HEK293 (cell line): ENCODE data around the gene TEAD1.

Experiments used
- CTCF ChIA-PET: fragments of 350-600 bp; formaldehyde crosslinking; extraction: SDS; loops from one replicate; lab custom pipeline; 2021; ENCODE audit warnings: antibody characterized with exemption; lab: Yijun Ruan, JAX
- POLR2A ChIA-PET: fragments of 300-600 bp; formaldehyde crosslinking; extraction: SDS; loops from one replicate; lab custom pipeline; 2020; ENCODE audit warnings: antibody characterized with exemption, inconsistent platforms; lab: Yijun Ruan, JAX
- H3K27ac ChIP-seq: fragments of 200-500 bp; sonication (Bioruptor generic); 2 replicates; pipeline ENCODE4 v1.5.1; 2014; ENCODE audit warnings: low read depth, low read length, control low read depth, inconsistent platforms; ENCODE audit errors: extremely low read depth
- H3K36me3 ChIP-seq, 2 experiments: fragments of 200-500 bp in 1 of 2; sonication (Bioruptor generic) in 1 of 2; 1 replicate in 1 of 2; 2 replicates in 1 of 2; pipeline ENCODE4 v1.5.1; 2014 to 2017; ENCODE audit warnings: inconsistent platforms in 2 of 2, low read length in 2 of 2; ENCODE audit not compliant: control insufficient read depth in 2 of 2, insufficient read depth in 1 of 2
- H3K4me1 ChIP-seq: fragments of 200-500 bp; sonication (Bioruptor generic); 2 replicates; pipeline ENCODE4 v1.5.1; 2014; ENCODE audit warnings: mild to moderate bottlenecking, low read length, inconsistent platforms; ENCODE audit not compliant: control insufficient read depth, insufficient read depth
- H3K4me3 ChIP-seq: 2 replicates; pipeline ENCODE4 v1.5.1; 2011; ENCODE audit warnings: low read depth, mild to moderate bottlenecking, control low read depth, low read length, moderate library complexity
- H3K9me3 ChIP-seq: fragments of 200-500 bp; sonication (Bioruptor generic); 2 replicates; pipeline ENCODE4 v1.5.1; 2014; ENCODE audit warnings: low read depth, low read length, inconsistent platforms; ENCODE audit not compliant: control insufficient read depth, insufficient read depth
- KLF16 ChIP-seq: fragments of 450-650 bp; formaldehyde crosslinking; IDR thresholded peaks from 2 replicates; pipeline ENCODE4 v1.5.1; 2017; ENCODE audit warnings: missing biosample characterization, missing genetic modification characterization
- PRDM1 ChIP-seq: fragments of 450-650 bp; formaldehyde crosslinking; IDR thresholded peaks from 2 replicates; pipeline ENCODE4; 2016; ENCODE audit warnings: missing biosample characterization, missing genetic modification characterization
- SCRT1 ChIP-seq: fragments of 450-650 bp; formaldehyde crosslinking; IDR thresholded peaks from 2 replicates; pipeline ENCODE4 v1.5.1; 2016; ENCODE audit warnings: missing biosample characterization, missing genetic modification characterization, borderline replicate concordance
- WT1 ChIP-seq: fragments of 450-650 bp; formaldehyde crosslinking; IDR thresholded peaks from 2 replicates; pipeline ENCODE4 v1.5.1; 2016; ENCODE audit warnings: missing biosample characterization, missing genetic modification characterization
- ZEB2 ChIP-seq: fragments of 450-650 bp; formaldehyde crosslinking; IDR thresholded peaks from 2 replicates; pipeline ENCODE4 v1.5.1; 2016; ENCODE audit warnings: missing biosample characterization, missing genetic modification characterization
- ZNF24 ChIP-seq: fragments of 450-650 bp; formaldehyde crosslinking; IDR thresholded peaks from 2 replicates; pipeline ENCODE4 v1.5.1; 2016; ENCODE audit warnings: missing biosample characterization, missing genetic modification characterization
- ZNF311 ChIP-seq: fragments of 450-650 bp; formaldehyde crosslinking; IDR thresholded peaks from 2 replicates; pipeline ENCODE4 v1.5.1; 2017; ENCODE audit warnings: missing biosample characterization, missing genetic modification characterization, borderline replicate concordance
- ZNF354C ChIP-seq: fragments of 450-650 bp; formaldehyde crosslinking; IDR thresholded peaks from 2 replicates; pipeline ENCODE4 v1.5.1; 2016; ENCODE audit warnings: missing biosample characterization, missing genetic modification characterization, low read depth, borderline replicate concordance
- ZNF394 ChIP-seq: fragments of 450-650 bp; formaldehyde crosslinking; IDR thresholded peaks from 2 replicates; pipeline ENCODE4 v1.5.1; 2016; ENCODE audit warnings: missing biosample characterization, missing genetic modification characterization, mild to moderate bottlenecking, moderate library complexity, borderline replicate concordance
- ZNF610 ChIP-seq: fragments of 450-650 bp; formaldehyde crosslinking; IDR thresholded peaks from 2 replicates; pipeline ENCODE4 v1.5.1; 2016; ENCODE audit warnings: missing biosample characterization, missing genetic modification characterization, borderline replicate concordance
- ZNF626 ChIP-seq: fragments of 450-650 bp; sonication (Bioruptor Pico); formaldehyde crosslinking; IDR thresholded peaks from 2 replicates; pipeline ENCODE4 v1.5.1; 2018; ENCODE audit warnings: missing biosample characterization, missing genetic modification characterization, inconsistent platforms
- TF ChIP-seq, protein P1 (sequence below): fragments of 450-650 bp; formaldehyde crosslinking; IDR thresholded peaks from 2 replicates; pipeline ENCODE4 v1.5.1; 2016; ENCODE audit warnings: missing biosample characterization, missing genetic modification characterization
- TF ChIP-seq, protein P2 (sequence below): fragments of 450-650 bp; formaldehyde crosslinking; IDR thresholded peaks from 2 replicates; pipeline ENCODE4 v1.5.1; 2017; ENCODE audit warnings: missing biosample characterization, missing genetic modification characterization
- TF ChIP-seq, protein P3 (sequence below): fragments of 450-650 bp; formaldehyde crosslinking; conservative IDR thresholded peaks from 2 replicates; pipeline ENCODE4 v1.5.1; 2016; ENCODE audit warnings: low read depth, missing biosample characterization, missing genetic modification characterization

TEAD1 gene

DNA sequence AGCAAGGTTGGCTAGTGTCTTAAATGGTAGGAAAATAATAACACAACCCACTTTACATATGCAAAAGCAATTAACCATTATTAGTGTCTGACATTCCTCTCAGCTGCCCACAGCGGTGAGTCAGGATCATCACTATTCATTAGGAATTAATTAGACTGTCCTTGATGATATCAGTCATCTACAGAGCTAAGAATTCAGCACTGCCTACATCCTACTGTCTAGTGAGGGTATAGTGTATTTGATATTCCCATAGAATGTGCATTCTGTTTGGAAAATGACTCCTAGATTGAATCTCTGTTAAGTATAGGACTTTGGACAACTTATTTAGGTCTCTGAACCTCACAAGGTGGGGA is 82.2 kb downstream of the TEAD1 start (continued):
- TF ChIP-seq, protein P1, sequence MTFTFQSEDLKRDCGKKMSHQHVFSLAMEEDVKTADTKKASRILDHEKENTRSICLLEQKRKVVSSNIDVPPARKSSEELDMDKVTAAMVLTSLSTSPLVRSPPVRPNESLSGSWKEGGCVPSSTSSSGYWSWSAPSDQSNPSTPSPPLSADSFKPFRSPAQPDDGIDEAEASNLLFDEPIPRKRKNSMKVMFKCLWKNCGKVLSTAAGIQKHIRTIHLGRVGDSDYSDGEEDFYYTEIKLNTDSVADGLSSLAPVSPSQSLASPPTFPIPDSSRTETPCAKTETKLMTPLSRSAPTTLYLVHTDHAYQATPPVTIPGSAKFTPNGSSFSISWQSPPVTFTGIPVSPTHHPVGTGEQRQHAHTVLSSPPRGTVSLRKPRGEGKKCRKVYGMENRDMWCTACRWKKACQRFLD (tag by site-specific recombination): no peak
- no peak for TF ChIP-seq ZEB2 (tag by site-specific recombination)
- TF ChIP-seq, protein P2, sequence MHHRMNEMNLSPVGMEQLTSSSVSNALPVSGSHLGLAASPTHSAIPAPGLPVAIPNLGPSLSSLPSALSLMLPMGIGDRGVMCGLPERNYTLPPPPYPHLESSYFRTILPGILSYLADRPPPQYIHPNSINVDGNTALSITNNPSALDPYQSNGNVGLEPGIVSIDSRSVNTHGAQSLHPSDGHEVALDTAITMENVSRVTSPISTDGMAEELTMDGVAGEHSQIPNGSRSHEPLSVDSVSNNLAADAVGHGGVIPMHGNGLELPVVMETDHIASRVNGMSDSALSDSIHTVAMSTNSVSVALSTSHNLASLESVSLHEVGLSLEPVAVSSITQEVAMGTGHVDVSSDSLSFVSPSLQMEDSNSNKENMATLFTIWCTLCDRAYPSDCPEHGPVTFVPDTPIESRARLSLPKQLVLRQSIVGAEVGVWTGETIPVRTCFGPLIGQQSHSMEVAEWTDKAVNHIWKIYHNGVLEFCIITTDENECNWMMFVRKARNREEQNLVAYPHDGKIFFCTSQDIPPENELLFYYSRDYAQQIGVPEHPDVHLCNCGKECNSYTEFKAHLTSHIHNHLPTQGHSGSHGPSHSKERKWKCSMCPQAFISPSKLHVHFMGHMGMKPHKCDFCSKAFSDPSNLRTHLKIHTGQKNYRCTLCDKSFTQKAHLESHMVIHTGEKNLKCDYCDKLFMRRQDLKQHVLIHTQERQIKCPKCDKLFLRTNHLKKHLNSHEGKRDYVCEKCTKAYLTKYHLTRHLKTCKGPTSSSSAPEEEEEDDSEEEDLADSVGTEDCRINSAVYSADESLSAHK (tag by site-specific recombination): no peak
- TF ChIP-seq KLF16 (tag by site-specific recombination): no peak
- TF ChIP-seq SCRT1 (tag by site-specific recombination): no peak
- no peak for TF ChIP-seq ZNF610 (tag by site-specific recombination)
- TF ChIP-seq WT1: no peak

DNA sequence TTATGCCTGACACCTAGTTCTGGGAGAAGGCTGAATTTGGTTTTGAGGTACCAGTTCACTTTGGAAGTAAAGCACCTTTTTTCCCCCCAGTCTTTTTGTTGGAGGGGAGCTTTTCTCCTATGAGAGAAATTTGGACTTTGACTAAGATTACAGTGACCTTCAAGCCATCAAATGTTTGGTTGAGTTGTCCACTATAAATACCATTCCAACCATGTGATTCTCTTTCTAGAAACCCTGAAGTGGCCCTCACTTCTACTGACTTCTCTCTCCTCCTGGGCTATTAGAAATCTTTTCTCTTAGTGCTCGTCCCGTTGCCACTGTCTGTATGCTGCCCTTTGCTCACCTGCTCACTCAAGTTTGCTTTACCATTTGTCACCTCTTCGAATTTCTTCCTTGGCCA is 82.6 kb downstream of the TEAD1 start:
- Histone ChIP-seq H3K36me3 (no peaks in the 10 kb centered on the region), H3K4me3 (no peak overlapping the region), H3K9me3 (no peaks in the 10 kb centered on the region), H3K27ac (no peak overlapping the region), H3K4me1 (peaks cover 6% of the 10 kb centered on the region)
- ChIA-PET CTCF (no interaction called here), POLR2A (no interaction called here)
- TF ChIP-seq ZNF24 (tag by site-specific recombination) (no peak), ZNF394 (tag by site-specific recombination) (no peak)
- TF ChIP-seq, protein P3, sequence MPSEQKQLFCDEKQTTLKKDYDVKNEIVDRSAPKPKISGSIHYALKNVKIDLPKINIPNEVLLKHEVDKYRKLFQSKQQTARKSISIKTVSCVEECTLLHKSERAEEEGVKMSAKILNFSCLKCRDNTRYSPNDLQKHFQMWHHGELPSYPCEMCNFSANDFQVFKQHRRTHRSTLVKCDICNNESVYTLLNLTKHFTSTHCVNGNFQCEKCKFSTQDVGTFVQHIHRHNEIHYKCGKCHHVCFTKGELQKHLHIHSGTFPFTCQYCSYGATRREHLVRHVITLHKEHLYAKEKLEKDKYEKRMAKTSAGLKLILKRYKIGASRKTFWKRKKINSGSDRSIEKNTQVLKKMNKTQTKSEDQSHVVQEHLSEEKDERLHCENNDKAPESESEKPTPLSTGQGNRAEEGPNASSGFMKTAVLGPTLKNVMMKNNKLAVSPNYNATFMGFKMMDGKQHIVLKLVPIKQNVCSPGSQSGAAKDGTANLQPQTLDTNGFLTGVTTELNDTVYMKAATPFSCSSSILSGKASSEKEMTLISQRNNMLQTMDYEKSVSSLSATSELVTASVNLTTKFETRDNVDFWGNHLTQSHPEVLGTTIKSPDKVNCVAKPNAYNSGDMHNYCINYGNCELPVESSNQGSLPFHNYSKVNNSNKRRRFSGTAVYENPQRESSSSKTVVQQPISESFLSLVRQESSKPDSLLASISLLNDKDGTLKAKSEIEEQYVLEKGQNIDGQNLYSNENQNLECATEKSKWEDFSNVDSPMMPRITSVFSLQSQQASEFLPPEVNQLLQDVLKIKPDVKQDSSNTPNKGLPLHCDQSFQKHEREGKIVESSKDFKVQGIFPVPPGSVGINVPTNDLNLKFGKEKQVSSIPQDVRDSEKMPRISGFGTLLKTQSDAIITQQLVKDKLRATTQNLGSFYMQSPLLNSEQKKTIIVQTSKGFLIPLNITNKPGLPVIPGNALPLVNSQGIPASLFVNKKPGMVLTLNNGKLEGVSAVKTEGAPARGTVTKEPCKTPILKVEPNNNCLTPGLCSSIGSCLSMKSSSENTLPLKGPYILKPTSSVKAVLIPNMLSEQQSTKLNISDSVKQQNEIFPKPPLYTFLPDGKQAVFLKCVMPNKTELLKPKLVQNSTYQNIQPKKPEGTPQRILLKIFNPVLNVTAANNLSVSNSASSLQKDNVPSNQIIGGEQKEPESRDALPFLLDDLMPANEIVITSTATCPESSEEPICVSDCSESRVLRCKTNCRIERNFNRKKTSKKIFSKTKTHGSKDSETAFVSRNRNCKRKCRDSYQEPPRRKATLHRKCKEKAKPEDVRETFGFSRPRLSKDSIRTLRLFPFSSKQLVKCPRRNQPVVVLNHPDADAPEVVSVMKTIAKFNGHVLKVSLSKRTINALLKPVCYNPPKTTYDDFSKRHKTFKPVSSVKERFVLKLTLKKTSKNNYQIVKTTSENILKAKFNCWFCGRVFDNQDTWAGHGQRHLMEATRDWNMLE (tag by site-specific recombination): no peak

DNA sequence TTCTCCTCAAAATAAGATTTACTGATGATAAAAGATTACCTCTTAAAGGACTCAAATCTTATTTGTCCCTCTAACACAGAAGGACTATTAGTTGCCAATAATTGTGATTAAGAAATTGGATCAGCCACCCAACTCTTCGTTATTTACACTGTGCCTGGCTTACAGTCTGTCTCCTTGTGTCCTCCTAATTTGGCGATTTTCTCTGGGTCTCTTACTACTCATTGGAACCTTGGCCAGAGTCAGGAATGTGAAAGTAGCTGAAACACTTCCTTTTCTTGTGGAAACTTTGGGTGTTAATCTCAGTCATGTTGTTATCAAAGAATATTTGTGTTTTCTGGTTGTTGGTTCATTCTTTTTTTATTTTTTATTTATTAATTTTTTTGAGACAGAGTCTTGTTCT is 83.2 kb downstream of the TEAD1 start:
- no peak overlapping the region for H3K27ac ChIP-seq
- H3K4me3 ChIP-seq: no peak overlapping the region
- no peaks in the 10 kb centered on the region for H3K9me3 ChIP-seq
- TF ChIP-seq ZNF354C (tag by site-specific recombination) (no peak), PRDM1 (tag by site-specific recombination) (no peak), ZNF311 (tag by site-specific recombination) (no peak), ZNF626 (tag by site-specific recombination) (no peak)
- H3K36me3 ChIP-seq: no peaks in the 10 kb centered on the region
- peaks cover 12% of the 10 kb centered on the region for H3K4me1 ChIP-seq
- POLR2A ChIA-PET: no interaction called here
- CTCF ChIA-PET: no interaction called here
